Smooth muscle cell (in vitro differentiated cells): ENCODE measurements around the gene HSP90B1. TPM values are rescaled to one million over a fixed set of nuclear protein-coding genes. Genes with fewer than 3 reads are reported as not detected.

Experiments used
- DNase-seq: peaks from one replicate; lab custom pipeline; 2025; ENCODE audit not compliant: unreplicated experiment; lab: John Stamatoyannopoulos, UW
- H2AFZ ChIP-seq: fragments of 200-600 bp; sonication (generic); 2 replicates; pipeline ENCODE4 v1.6.0; 2016; ENCODE audit warnings: antibody characterized with exemption, low read depth, mild to moderate bottlenecking
- H3F3A ChIP-seq: fragments of 200-600 bp; sonication (generic); 2 replicates; pipeline ENCODE4 v1.6.0; 2017; ENCODE audit warnings: antibody characterized with exemption, low read depth
- H3K27ac ChIP-seq: fragments of 200-600 bp; sonication (generic); 2 replicates; pipeline ENCODE4 v1.5.1; 2016; ENCODE audit warnings: low read depth, mild to moderate bottlenecking
- H3K27me3 ChIP-seq: fragments of 200-600 bp; sonication (generic); 2 replicates; pipeline ENCODE4 v1.6.1; 2016; ENCODE audit warnings: low read depth, mild to moderate bottlenecking
- H3K36me3 ChIP-seq: fragments of 200-600 bp; sonication (generic); 2 replicates; pipeline ENCODE4 v1.5.1; 2016; ENCODE audit warnings: low read depth
- H3K4me1 ChIP-seq: fragments of 200-600 bp; sonication (generic); 2 replicates; pipeline ENCODE4 v1.5.1; 2016; ENCODE audit warnings: low read depth
- H3K4me2 ChIP-seq: fragments of 200-600 bp; sonication (generic); 2 replicates; pipeline ENCODE4 v1.6.0; 2016; ENCODE audit warnings: mild to moderate bottlenecking
- H3K4me3 ChIP-seq: fragments of 200-600 bp; sonication (generic); 2 replicates; pipeline ENCODE4 v1.5.1; 2016; ENCODE audit warnings: mild to moderate bottlenecking
- H3K79me2 ChIP-seq: fragments of 200-600 bp; sonication (generic); 2 replicates; pipeline ENCODE4 v1.6.0; 2016; ENCODE audit warnings: low read depth, mild to moderate bottlenecking
- H3K9ac ChIP-seq: fragments of 200-600 bp; sonication (generic); 2 replicates; pipeline ENCODE4 v1.6.0; 2016; ENCODE audit warnings: low read depth
- H3K9me3 ChIP-seq: fragments of 200-600 bp; sonication (generic); replicated peaks from 2 replicates; pipeline ENCODE4 v1.5.1; 2016; ENCODE audit warnings: low read depth
- H4K20me1 ChIP-seq: fragments of 200-600 bp; sonication (generic); 2 replicates; pipeline ENCODE4 v1.6.0; 2016; ENCODE audit warnings: low read depth
- WGBS: methylation state at CpG from one replicate; pipeline ENCODE4 v1.1.7; 2016; ENCODE audit warnings: low lambda C conversion rate; 5-methylcytosine and 5-hydroxymethylcytosine counted together
- polyA plus RNA-seq: library from polyadenylated mRNA; unstranded; fragments of >200 nt; fragmentation: Nextera tagmentation; extraction: Ambion mirVana; gene quantifications from 2 replicates; pipeline ENCODE4 v1.2.1, GENCODE V29; 2016
- total RNA-seq: library from RNA; depleted of rRNA; stranded (reverse); fragments of >200 nt; gene quantifications from 2 replicates; pipeline ENCODE4 v1.2.3, GENCODE V29; 2014
- TF ChIP-seq, protein P1 (sequence below): fragments of 200-600 bp; sonication (generic); IDR thresholded peaks from 2 replicates; pipeline ENCODE4 v1.5.1; 2017; ENCODE audit warnings: borderline replicate concordance, mild to moderate bottlenecking, antibody characterized with exemption; ENCODE audit not compliant: insufficient read depth, poor library complexity, severe bottlenecking

The HSP90B1 gene
- total and polyA plus RNA-seq, 2 experiments from 2014 or later: 908 to 1,047 TPM

DNA sequence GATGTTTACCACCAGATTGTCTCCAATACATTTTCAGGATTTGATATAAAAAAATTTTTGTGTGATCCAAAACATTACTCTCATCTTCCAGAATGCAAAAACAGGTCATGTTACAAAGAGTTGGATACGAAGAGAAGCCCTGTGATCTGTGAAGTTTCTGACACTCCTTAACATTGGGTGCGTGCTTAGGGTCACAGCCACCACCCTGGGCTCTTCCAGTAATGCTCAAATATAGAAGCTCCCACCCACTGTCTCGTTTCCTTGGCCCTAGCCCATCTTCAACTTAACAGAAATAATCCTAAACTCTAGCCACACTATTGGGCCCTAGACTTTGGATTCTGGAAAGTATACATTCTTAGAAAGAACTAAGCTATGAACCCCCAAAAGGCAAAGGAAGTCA lies 32.9 kb upstream of the HSP90B1 start:
- H3K36me3 ChIP-seq: no peaks in the 10 kb centered on the region
- H3K4me1 ChIP-seq: no peaks in the 10 kb centered on the region
- DNase-seq: no peak
- H2AFZ ChIP-seq: no peak overlapping the region
- no peaks in the 10 kb centered on the region for H4K20me1 ChIP-seq
- H3K4me3 ChIP-seq: no peak overlapping the region
- H3K27me3 ChIP-seq: no peaks in the 10 kb centered on the region
- WGBS: 83% methylated on average over 3 of the region's 3 CpGs
- H3F3A ChIP-seq: no peaks in the 10 kb centered on the region
- no peaks in the 10 kb centered on the region for H3K9me3 ChIP-seq
- TF ChIP-seq, protein P1, sequence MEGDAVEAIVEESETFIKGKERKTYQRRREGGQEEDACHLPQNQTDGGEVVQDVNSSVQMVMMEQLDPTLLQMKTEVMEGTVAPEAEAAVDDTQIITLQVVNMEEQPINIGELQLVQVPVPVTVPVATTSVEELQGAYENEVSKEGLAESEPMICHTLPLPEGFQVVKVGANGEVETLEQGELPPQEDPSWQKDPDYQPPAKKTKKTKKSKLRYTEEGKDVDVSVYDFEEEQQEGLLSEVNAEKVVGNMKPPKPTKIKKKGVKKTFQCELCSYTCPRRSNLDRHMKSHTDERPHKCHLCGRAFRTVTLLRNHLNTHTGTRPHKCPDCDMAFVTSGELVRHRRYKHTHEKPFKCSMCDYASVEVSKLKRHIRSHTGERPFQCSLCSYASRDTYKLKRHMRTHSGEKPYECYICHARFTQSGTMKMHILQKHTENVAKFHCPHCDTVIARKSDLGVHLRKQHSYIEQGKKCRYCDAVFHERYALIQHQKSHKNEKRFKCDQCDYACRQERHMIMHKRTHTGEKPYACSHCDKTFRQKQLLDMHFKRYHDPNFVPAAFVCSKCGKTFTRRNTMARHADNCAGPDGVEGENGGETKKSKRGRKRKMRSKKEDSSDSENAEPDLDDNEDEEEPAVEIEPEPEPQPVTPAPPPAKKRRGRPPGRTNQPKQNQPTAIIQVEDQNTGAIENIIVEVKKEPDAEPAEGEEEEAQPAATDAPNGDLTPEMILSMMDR: no peak
- H3K27ac ChIP-seq: no peak overlapping the region
- H3K79me2 ChIP-seq: no peaks in the 10 kb centered on the region
- H3K9ac ChIP-seq: no peak overlapping the region
- no peak overlapping the region for H3K4me2 ChIP-seq

- Histone ChIP-seq H3K79me2 (no peaks in the 10 kb centered on the region), H3K9me3 (no peaks in the 10 kb centered on the region), H3F3A (no peaks in the 10 kb centered on the region), H3K36me3 (no peaks in the 10 kb centered on the region), H3K4me1 (no peaks in the 10 kb centered on the region), H3K4me2 (no peak overlapping the region), H3K27ac (no peak overlapping the region), H3K9ac (no peak overlapping the region), H2AFZ (no peak overlapping the region), H3K27me3 (no peaks in the 10 kb centered on the region), H4K20me1 (no peaks in the 10 kb centered on the region), H3K4me3 (no peak overlapping the region)
- WGBS: 88% methylated on average over 7 of the region's 7 CpGs
- no peak for DNase-seq
- TF ChIP-seq, protein P1: no peak
These were observed 28.6 kb upstream of the HSP90B1 start for GRCh38 chr12:103901518-103902173.

DNA sequence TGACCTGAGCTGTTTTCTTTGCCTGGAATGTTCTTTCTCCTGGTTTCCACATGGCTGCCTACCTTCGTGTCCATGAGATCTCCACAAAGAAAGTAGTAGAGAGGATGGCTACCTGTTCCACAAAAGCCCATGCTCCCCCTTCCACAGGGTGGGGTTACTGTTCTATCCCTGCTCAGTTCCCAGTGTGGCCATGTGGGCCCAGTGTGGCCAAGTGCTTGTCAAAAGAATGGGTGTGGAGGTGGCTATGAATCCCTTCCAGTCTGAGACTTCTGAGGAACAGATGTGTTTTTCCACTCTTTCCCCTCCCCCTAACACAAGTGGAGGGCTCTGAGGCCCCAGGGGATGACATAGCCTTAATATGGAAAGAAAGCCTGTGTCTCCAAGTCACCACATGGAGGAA lies 26.2 kb upstream of the HSP90B1 start:
- Histone ChIP-seq H4K20me1 (no peaks in the 10 kb centered on the region), H3K9ac (no peak overlapping the region), H3K36me3 (no peaks in the 10 kb centered on the region), H3K27me3 (no peaks in the 10 kb centered on the region), H3K4me1 (no peaks in the 10 kb centered on the region), H3F3A (no peaks in the 10 kb centered on the region), H3K9me3 (no peaks in the 10 kb centered on the region), H3K4me2 (no peak overlapping the region), H2AFZ (no peak overlapping the region), H3K4me3 (no peak overlapping the region), H3K27ac (no peak overlapping the region), H3K79me2 (no peaks in the 10 kb centered on the region)
- TF ChIP-seq, protein P1: no peak
- DNase-seq: no peak
- WGBS: 80% methylated on average over 1 of the region's 1 CpG

DNA sequence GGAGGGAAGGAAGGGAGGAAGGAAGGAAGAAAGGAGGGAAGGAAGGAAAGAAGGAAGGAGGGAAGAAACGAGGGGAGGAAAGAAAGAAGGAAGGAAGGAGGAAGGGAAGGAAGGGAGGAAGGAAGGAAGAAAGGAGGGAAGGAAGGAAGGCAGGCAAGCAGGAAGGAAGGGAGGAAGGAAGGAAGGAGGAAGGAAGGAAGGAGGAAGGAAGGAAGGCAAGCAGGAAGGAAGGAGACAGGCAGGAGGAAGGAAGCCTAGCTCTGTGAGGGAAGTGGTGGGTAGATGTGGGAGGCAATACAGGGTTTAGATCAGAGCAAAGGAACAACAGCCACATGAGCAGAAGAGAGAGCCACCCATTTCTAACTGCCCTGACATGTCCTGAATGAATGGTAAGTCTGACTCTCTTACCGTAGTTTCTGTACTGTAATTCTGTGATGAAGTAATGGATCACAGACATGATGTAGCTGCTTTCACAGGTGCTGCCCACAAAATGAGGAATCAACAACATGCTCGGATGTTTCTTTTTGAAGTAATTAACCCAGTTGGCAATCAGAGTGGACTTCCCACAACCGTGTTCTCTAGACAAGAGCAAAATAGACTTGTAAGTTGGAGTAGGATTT lies 24.4 kb upstream of the HSP90B1 start:
- H3K27ac ChIP-seq: no peak overlapping the region

More for the DNA sequence above, 24.4 kb upstream of the HSP90B1 start:
- TF ChIP-seq, protein P1: no peak
- Histone ChIP-seq H3K4me2 (no peak overlapping the region), H3F3A (no peaks in the 10 kb centered on the region), H3K9ac (no peak overlapping the region), H2AFZ (no peak overlapping the region), H3K79me2 (no peaks in the 10 kb centered on the region), H3K9me3 (no peaks in the 10 kb centered on the region), H4K20me1 (no peaks in the 10 kb centered on the region), H3K36me3 (no peaks in the 10 kb centered on the region), H3K27me3 (no peaks in the 10 kb centered on the region), H3K4me1 (no peaks in the 10 kb centered on the region), H3K4me3 (no peak overlapping the region)
- 66% methylated on average over 4 of the region's 4 CpGs for WGBS
- DNase-seq: no peak
